ENCODE results near the gene EMID1. TPM values are rescaled to one million over a fixed set of nuclear protein-coding genes. Genes with fewer than 3 reads are reported as not detected.

Gene EMID1
- total RNA-seq, 2 experiments from 2014 or later: not detected

DNA sequence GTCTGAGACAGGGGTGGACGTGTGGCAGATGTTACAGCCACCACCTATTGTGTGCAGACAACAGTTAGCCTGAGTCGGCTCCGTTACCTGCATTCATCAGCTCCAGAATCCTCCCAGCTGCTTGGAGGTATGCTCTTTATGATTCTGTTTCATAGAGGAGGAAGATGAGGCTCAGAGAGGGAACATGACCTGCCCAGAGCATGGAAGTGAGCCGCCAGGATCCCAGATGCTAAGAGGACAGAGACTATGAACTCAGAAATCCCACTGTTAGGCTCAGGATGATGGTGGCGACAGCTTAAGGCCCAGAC lies 1.5 kb downstream of the EMID1 start:
- no TSS peak for BruUV-seq (replicated peaks)
- Histone ChIP-seq H3K36me3 (ENCODE audit: insufficient read depth, low read length) (no peaks in the 10 kb centered on the region), H3K4me3 (ENCODE audit: low read depth, low read length, poor library complexity, severe bottlenecking) (no peak overlapping the region), H3K9me3 (ENCODE audit: low read length) (no peaks in the 10 kb centered on the region), H4K20me1 (ENCODE audit: insufficient read depth, low read length) (no peaks in the 10 kb centered on the region), H3K4me1 (ENCODE audit: insufficient read depth, low read length, poor library complexity, severe bottlenecking) (peaks cover 8% of the 10 kb centered on the region), H3K9me2 (ENCODE audit: insufficient read depth, low read length) (no peaks in the 10 kb centered on the region), H3K79me2 (ENCODE audit: insufficient read depth, low read depth, low read length) (no peaks in the 10 kb centered on the region), H3K4me2 (ENCODE audit: low read length) (no peak overlapping the region), H3K27ac (ENCODE audit: low read depth, low read length, poor library complexity, severe bottlenecking) (no peak overlapping the region), H2AFZ (ENCODE audit: low read length) (no peak overlapping the region)
- POLR2A ChIA-PET: no interaction called here
- CTCF ChIA-PET (ENCODE audit: unreplicated experiment): no interaction called here
- TF ChIP-seq EZH2phosphoT487 (IDR thresholded peaks at IDR 0.05; ENCODE audit: borderline replicate concordance, low read depth, low read length): no peak
- TF ChIP-seq, protein P1, sequence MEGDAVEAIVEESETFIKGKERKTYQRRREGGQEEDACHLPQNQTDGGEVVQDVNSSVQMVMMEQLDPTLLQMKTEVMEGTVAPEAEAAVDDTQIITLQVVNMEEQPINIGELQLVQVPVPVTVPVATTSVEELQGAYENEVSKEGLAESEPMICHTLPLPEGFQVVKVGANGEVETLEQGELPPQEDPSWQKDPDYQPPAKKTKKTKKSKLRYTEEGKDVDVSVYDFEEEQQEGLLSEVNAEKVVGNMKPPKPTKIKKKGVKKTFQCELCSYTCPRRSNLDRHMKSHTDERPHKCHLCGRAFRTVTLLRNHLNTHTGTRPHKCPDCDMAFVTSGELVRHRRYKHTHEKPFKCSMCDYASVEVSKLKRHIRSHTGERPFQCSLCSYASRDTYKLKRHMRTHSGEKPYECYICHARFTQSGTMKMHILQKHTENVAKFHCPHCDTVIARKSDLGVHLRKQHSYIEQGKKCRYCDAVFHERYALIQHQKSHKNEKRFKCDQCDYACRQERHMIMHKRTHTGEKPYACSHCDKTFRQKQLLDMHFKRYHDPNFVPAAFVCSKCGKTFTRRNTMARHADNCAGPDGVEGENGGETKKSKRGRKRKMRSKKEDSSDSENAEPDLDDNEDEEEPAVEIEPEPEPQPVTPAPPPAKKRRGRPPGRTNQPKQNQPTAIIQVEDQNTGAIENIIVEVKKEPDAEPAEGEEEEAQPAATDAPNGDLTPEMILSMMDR (conservative IDR thresholded peaks at IDR 0.05; ENCODE audit: low read length): no peak
- intact Hi-C loops (cut with micrococcal nuclease; ENCODE audit: unreplicated experiment): no loop called here
- no peak for DNase-seq (ENCODE audit: low spot score)

DNA sequence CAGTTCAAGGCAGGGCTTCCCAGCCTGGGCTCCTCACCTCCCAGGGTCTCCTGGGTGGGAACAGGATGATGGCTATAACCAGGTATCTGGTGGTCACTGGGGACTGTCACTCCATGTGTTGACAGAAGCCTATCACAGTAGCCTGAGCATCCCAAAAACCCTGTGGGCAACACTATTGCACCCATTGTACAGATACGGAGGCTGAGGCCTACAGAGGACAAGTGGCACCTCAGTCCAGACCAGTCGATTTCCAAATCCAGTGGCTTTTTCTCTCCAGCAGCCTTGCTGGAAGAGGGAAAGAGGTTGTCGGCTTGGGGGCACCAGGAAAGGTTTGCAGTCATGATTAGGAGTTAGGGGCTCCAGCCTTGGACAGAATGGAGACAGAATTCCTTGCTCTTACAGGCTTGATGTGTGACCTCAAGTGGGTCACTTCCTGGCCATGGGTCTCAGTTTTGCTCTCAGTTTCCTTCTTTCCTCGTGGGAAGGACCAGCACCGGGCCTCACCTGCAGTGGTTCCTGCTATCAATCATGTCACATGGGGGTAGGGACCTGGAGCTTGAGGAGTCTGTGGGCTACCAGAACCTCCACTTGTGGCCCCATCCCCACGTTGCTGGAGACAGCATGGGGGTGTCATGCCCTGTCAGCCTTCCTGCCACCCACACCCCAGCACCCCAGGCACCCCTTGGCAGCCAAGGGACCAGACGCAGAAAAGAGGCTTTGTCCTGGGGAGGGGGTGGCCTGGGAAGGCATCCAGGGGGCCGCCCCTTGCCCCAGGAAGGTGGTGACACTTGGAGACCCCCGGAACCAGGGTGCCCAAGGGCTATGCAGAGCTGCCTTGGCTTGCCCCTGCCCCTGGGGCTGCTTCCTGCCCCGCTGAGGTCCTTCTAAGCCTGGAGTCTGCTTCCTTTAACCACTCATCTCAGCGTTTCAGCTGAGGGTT lies 2.1 kb downstream of the EMID1 start:
- Histone ChIP-seq H2AFZ (ENCODE audit: low read length) (no peak overlapping the region), H3K4me1 (ENCODE audit: insufficient read depth, low read length, poor library complexity, severe bottlenecking) (peaks cover 4% of the 10 kb centered on the region), H3K79me2 (ENCODE audit: insufficient read depth, low read depth, low read length) (no peaks in the 10 kb centered on the region), H3K9me3 (ENCODE audit: low read length) (no peaks in the 10 kb centered on the region), H3K36me3 (ENCODE audit: insufficient read depth, low read length) (no peaks in the 10 kb centered on the region), H3K4me3 (ENCODE audit: low read depth, low read length, poor library complexity, severe bottlenecking) (no peak overlapping the region), H4K20me1 (ENCODE audit: insufficient read depth, low read length) (no peaks in the 10 kb centered on the region), H3K9me2 (ENCODE audit: insufficient read depth, low read length) (no peaks in the 10 kb centered on the region), H3K4me2 (ENCODE audit: low read length) (no peak overlapping the region), H3K27ac (ENCODE audit: low read depth, low read length, poor library complexity, severe bottlenecking) (no peak overlapping the region)
- ChIA-PET POLR2A (no interaction called here), CTCF (ENCODE audit: unreplicated experiment) (no interaction called here)
- no peak for DNase-seq (ENCODE audit: low spot score)
- TF ChIP-seq EZH2phosphoT487 (IDR thresholded peaks at IDR 0.05; ENCODE audit: borderline replicate concordance, low read depth, low read length): no peak
- TF ChIP-seq, protein P1 (conservative IDR thresholded peaks at IDR 0.05; ENCODE audit: low read length): no peak
- BruUV-seq (replicated peaks): no TSS peak
- intact Hi-C loops (cut with micrococcal nuclease; ENCODE audit: unreplicated experiment): no loop called here

DNA sequence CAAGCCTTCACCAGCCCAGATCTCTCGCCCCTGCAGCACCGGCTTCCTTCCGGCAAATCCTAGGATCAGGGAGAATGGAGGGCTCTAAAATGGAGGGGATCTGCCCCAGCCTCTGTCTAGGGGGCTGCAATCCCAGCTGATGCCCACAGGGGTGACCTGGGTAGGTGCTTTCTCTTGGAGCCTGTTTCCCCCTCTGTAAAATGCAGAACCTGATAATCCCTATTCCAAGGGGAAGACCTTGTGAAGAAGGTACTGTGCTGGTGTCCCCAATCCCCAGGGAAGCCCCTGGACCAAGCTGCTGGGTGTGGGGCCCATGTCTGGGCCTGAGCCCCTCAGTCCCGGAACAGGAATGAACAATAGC lies 2.8 kb downstream of the EMID1 start:
- Histone ChIP-seq H3K4me3 (ENCODE audit: low read depth, low read length, poor library complexity, severe bottlenecking) (no peak overlapping the region), H3K79me2 (ENCODE audit: insufficient read depth, low read depth, low read length) (no peaks in the 10 kb centered on the region), H2AFZ (ENCODE audit: low read length) (no peak overlapping the region), H3K27ac (ENCODE audit: low read depth, low read length, poor library complexity, severe bottlenecking) (no peak overlapping the region), H3K4me1 (ENCODE audit: insufficient read depth, low read length, poor library complexity, severe bottlenecking) (no peaks in the 10 kb centered on the region), H3K4me2 (ENCODE audit: low read length) (no peak overlapping the region), H4K20me1 (ENCODE audit: insufficient read depth, low read length) (no peaks in the 10 kb centered on the region), H3K9me2 (ENCODE audit: insufficient read depth, low read length) (no peaks in the 10 kb centered on the region), H3K9me3 (ENCODE audit: low read length) (no peaks in the 10 kb centered on the region), H3K36me3 (ENCODE audit: insufficient read depth, low read length) (no peaks in the 10 kb centered on the region)
- ChIA-PET POLR2A (no interaction called here), CTCF (ENCODE audit: unreplicated experiment) (no interaction called here)
- intact Hi-C loops (cut with micrococcal nuclease; ENCODE audit: unreplicated experiment): no loop called here
- BruUV-seq (replicated peaks): no TSS peak
- DNase-seq (ENCODE audit: low spot score): no peak
- TF ChIP-seq, protein P1 (conservative IDR thresholded peaks at IDR 0.05; ENCODE audit: low read length): no peak
- TF ChIP-seq EZH2phosphoT487 (IDR thresholded peaks at IDR 0.05; ENCODE audit: borderline replicate concordance, low read depth, low read length): no peak
